Measurements from ENCODE around the gene AKAP13.

Gene AKAP13

DNA sequence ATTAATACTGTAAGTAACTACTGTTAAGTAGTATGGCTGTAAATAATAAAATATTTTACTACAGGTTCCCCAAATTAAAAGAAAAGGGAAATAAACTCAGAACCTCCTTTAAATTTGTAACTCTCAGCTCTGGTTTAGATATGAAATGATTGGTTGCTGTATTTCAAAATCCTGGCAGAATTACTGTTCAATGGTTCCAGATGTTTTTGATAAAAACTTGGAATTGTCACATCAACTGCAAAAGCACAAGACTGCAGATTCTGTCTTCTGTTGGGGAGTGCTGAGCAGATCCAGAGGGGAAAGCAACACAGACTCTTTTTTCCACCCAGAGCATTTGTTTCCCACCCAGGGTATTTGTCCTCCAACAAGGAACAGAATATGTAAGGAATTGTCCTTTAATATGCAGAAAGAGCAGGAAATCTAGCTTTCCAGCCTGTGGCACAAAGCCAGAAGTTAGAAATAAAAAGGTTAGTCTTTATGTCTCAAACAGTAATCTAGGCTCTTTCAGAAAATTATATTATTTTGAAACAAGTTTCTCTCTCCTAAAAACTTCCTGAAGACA is 236.2 kb downstream of the AKAP13 start:
- Histone ChIP-seq H2AFZ (ENCODE audit: low read depth, low read length, severe bottlenecking) (no peak overlapping the region), H3K9me2 (replicated peaks; ENCODE audit: insufficient read depth, low read length) (no peaks in the 10 kb centered on the region), H3K9ac (ENCODE audit: low read length) (no peak overlapping the region), H3K79me2 (ENCODE audit: insufficient read depth, low read length) (peaks cover 67% of the 10 kb centered on the region), H3K9me3 (ENCODE audit: insufficient read depth, low read length) (no peaks in the 10 kb centered on the region), H3K27ac (ENCODE audit: low read depth, low read length) (no peak overlapping the region), H3K27me3 (ENCODE audit: low read length) (no peaks in the 10 kb centered on the region), H3K4me2 (ENCODE audit: low read depth, low read length, poor library complexity, severe bottlenecking) (no peak overlapping the region), H3K4me3 (ENCODE audit: insufficient read depth, low read length, poor library complexity, severe bottlenecking) (no peak overlapping the region), H4K20me1 (ENCODE audit: low read depth, low read length) (no peaks in the 10 kb centered on the region), H3F3A (ENCODE audit: insufficient read depth) (peaks cover 19% of the 10 kb centered on the region), H3K36me3 (ENCODE audit: low read length) (peaks cover 14% of the 10 kb centered on the region; the same call in 1 of the 2 replicates)
- TF ChIP-seq EZH2phosphoT487 (conservative IDR thresholded peaks at IDR 0.05; ENCODE audit: low read length): no peak
- no peak for TF ChIP-seq CTCF (IDR thresholded peaks at IDR 0.05; ENCODE audit: insufficient read depth, low read length, poor library complexity, severe bottlenecking)

- Histone ChIP-seq H3K79me2 (ENCODE audit: insufficient read depth, low read length) (peaks cover 79% of the 10 kb centered on the region), H3K9ac (ENCODE audit: low read length) (no peak overlapping the region)
These were observed 237.8 kb downstream of the AKAP13 start for GRCh38 chr15:85618228-85618505.

DNA sequence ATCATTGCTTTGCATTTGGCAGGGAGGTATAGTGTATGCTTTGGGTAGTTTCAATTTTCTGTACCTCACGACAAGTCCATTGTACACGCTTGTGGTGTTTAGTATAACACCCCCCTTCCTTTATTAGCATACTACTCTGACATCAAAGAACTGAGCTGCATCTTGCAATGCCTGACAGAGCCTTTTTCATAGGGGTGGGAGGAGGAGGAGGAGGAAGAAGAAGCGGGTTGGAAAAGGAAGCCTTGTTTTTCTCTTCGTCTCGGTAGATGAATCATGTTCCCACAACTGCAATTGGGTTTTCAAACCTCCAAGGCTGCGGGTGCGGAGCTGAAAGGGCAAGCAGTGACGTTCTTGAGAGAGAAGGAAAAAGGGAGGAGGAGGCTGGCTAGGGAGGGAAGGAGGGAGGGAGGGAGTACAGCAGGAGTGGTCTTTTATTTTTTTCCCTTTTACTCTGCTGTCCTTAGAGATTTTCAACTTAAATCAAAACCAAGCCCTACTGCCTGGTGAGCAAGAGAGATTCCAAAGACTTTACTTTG is 238.6 kb downstream of the AKAP13 start:
- H3F3A ChIP-seq (ENCODE audit: insufficient read depth): peaks cover 15% of the 10 kb centered on the region
- H2AFZ ChIP-seq (ENCODE audit: low read depth, low read length, severe bottlenecking): no peak overlapping the region
- no peak for TF ChIP-seq EZH2phosphoT487 (conservative IDR thresholded peaks at IDR 0.05; ENCODE audit: low read length)
- TF ChIP-seq CTCF (IDR thresholded peaks at IDR 0.05; ENCODE audit: insufficient read depth, low read length, poor library complexity, severe bottlenecking): no peak
- no peaks in the 10 kb centered on the region for H4K20me1 ChIP-seq (ENCODE audit: low read depth, low read length)
- H3K27ac ChIP-seq (ENCODE audit: low read depth, low read length): no peak overlapping the region
- peaks cover 79% of the 10 kb centered on the region for H3K79me2 ChIP-seq (ENCODE audit: insufficient read depth, low read length)
- H3K9ac ChIP-seq (ENCODE audit: low read length): no peak overlapping the region
- no peaks in the 10 kb centered on the region for H3K9me3 ChIP-seq (ENCODE audit: insufficient read depth, low read length)
- H3K9me2 ChIP-seq (replicated peaks; ENCODE audit: insufficient read depth, low read length): no peaks in the 10 kb centered on the region
- H3K4me2 ChIP-seq (ENCODE audit: low read depth, low read length, poor library complexity, severe bottlenecking): no peak overlapping the region
- no peaks in the 10 kb centered on the region for H3K27me3 ChIP-seq (ENCODE audit: low read length)
- H3K36me3 ChIP-seq (ENCODE audit: low read length): peaks cover 8% of the 10 kb centered on the region; the same call in 1 of the 2 replicates
- no peak overlapping the region for H3K4me3 ChIP-seq (ENCODE audit: insufficient read depth, low read length, poor library complexity, severe bottlenecking)

More at GRCh38 chr15:85618228-85618505, 237.8 kb downstream of the AKAP13 start:
- no peak overlapping the region for H2AFZ ChIP-seq (ENCODE audit: low read depth, low read length, severe bottlenecking)
- no peak overlapping the region for H3K4me3 ChIP-seq (ENCODE audit: insufficient read depth, low read length, poor library complexity, severe bottlenecking)
- H3K27ac ChIP-seq (ENCODE audit: low read depth, low read length): no peak overlapping the region
- TF ChIP-seq CTCF (IDR thresholded peaks at IDR 0.05; ENCODE audit: insufficient read depth, low read length, poor library complexity, severe bottlenecking) (no peak), EZH2phosphoT487 (conservative IDR thresholded peaks at IDR 0.05; ENCODE audit: low read length) (no peak)
- no peaks in the 10 kb centered on the region for H3K9me2 ChIP-seq (replicated peaks; ENCODE audit: insufficient read depth, low read length)
- H3K27me3 ChIP-seq (ENCODE audit: low read length): no peaks in the 10 kb centered on the region
- peaks cover 8% of the 10 kb centered on the region; the same call in 1 of the 2 replicates for H3K36me3 ChIP-seq (ENCODE audit: low read length)
- no peaks in the 10 kb centered on the region for H4K20me1 ChIP-seq (ENCODE audit: low read depth, low read length)
- peaks cover 15% of the 10 kb centered on the region for H3F3A ChIP-seq (ENCODE audit: insufficient read depth)
- no peak overlapping the region for H3K4me2 ChIP-seq (ENCODE audit: low read depth, low read length, poor library complexity, severe bottlenecking)
- H3K9me3 ChIP-seq (ENCODE audit: insufficient read depth, low read length): no peaks in the 10 kb centered on the region

All from SU-DHL-6 (cell line).